Measurements from ENCODE around the gene LDLR.

LDLR gene

DNA sequence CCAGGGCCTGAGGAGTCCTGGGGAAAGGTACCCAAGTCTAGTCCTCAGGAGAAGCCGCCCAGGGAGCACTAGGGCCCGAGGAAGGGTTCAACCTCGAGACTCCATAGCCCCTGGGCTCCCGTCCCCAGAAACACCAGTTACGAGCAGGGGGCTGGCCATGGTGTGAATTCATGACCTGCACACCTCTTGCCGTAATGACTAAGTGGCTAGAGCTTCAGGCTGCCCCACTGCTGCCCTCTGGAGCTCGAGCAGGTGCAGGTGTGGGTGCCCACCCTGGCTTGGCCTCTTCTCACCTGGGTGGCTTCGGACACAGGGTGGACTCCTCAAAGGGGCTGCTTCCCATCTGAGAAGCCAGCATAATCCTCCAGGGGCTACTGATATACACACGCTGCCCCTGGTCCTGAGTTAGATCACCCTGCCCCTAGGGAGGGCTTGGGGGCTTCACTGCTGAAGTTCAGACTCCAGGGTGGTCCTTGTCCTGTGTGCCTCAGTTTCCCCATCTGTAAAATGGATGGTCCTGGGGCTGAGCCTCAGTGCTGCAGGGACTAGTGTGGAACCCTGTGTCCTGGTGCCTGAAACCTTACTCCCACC, 52.8 kb downstream of the LDLR start:
- H3K4me3 ChIP-seq (ENCODE audit: low read depth, low read length) = no peak overlapping the region
- TF ChIP-seq, protein P1, sequence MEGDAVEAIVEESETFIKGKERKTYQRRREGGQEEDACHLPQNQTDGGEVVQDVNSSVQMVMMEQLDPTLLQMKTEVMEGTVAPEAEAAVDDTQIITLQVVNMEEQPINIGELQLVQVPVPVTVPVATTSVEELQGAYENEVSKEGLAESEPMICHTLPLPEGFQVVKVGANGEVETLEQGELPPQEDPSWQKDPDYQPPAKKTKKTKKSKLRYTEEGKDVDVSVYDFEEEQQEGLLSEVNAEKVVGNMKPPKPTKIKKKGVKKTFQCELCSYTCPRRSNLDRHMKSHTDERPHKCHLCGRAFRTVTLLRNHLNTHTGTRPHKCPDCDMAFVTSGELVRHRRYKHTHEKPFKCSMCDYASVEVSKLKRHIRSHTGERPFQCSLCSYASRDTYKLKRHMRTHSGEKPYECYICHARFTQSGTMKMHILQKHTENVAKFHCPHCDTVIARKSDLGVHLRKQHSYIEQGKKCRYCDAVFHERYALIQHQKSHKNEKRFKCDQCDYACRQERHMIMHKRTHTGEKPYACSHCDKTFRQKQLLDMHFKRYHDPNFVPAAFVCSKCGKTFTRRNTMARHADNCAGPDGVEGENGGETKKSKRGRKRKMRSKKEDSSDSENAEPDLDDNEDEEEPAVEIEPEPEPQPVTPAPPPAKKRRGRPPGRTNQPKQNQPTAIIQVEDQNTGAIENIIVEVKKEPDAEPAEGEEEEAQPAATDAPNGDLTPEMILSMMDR (IDR thresholded peaks at IDR 0.05; ENCODE audit: borderline replicate concordance, insufficient read depth, low read depth, low read length) = no peak

DNA sequence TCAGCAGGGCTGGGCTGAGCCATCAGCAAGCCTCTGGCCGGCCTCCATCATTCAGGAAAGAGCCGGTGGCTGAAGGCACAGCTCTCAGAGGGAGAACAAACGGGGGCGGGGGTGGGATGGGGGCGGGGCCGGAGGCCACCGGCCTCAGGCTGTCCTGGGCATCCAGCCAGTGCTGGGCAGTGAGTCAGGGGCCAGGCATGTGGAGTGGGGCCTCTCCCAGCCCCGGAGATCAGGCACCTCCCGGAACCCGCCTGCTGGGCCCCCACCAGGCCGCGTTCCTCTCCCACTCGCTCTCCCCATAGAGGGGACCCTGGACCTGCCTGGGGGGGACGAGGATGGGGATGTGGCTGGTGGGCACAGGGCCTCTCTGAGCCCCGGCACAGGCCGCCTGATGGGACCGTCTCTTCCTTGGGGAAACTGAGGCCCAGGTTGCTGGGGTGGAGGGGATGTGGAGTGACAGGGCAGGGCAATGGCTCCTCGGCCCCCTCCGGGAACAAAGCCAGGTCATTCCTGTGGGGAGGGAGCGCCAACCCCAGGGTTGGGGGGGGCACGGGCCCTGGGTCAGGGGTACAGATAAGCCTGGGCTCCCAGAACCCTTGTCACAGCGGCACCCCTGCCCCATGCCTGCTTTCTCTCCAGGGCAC, 53.4 kb downstream of the LDLR start:
- no peak overlapping the region for H3K4me3 ChIP-seq (ENCODE audit: low read depth, low read length)
- TF ChIP-seq, protein P1 (IDR thresholded peaks at IDR 0.05; ENCODE audit: borderline replicate concordance, insufficient read depth, low read depth, low read length) = no peak

DNA sequence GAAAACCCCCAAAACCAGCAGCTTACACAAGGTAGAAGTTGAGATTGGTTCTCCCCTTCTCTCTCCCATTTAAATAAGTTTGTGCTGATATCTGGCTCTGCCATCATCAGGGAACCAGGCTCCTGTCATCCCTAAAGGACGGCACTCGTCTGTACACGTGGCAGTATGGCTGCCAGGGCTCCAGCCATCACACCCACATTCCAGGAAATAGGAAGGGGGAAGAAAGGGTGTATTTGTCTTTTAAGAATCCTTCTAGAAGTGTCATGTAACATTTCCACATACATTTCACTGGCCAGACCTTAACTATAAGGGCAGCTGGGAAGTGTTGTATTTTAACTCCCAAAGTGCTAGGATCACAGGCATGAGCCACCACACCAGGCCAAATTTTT, 56.3 kb downstream of the LDLR start:
- no peak overlapping the region for H3K4me3 ChIP-seq (ENCODE audit: low read depth, low read length)
- TF ChIP-seq, protein P1 (IDR thresholded peaks at IDR 0.05; ENCODE audit: borderline replicate concordance, insufficient read depth, low read depth, low read length) = no peak

DNA sequence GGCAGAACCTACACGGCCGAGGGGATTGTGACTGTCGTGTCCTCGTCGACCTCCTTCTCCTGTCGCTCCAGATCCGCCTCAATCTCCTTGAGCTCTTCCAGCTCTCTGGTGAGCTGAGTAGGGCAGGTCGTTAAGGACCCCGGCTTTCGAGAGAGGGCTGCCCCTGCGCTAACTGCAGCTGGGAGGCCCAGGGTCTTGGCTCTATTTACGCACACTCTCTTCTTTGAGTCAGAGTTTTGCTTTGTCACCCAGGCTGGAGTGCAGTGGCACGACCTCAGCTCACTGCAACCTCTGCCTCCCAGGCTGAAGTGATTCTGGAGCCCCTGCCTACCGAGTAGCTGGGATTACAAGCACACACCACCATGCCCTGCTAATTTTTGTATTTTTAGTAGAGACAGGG, 58.7 kb downstream of the LDLR start:
- no peak overlapping the region for H3K4me3 ChIP-seq (ENCODE audit: low read depth, low read length)
- TF ChIP-seq, protein P1 (IDR thresholded peaks at IDR 0.05; ENCODE audit: borderline replicate concordance, insufficient read depth, low read depth, low read length) = no peak

DNA sequence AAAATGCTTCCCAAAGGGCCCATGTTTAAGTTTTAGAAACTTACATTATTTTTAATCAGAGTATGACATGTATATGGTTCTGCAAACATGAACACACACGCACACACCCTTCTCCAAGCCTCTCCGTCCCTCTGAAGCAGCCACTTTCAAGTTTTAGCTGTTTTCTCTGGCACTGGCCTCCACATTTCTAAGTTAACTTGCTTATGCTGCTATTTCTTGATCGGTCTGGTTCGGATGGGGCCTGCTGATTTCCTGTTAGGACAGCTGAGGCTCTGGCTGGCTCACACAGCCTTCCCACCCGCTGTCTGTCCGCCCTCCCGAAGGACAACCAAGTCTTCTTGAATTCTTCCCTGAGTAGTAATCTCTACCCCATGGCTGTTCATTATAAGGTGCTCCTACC, 61.9 kb downstream of the LDLR start:
- TF ChIP-seq, protein P1 (IDR thresholded peaks at IDR 0.05; ENCODE audit: borderline replicate concordance, insufficient read depth, low read depth, low read length) = no peak
- no peak overlapping the region for H3K4me3 ChIP-seq (ENCODE audit: low read depth, low read length)

DNA sequence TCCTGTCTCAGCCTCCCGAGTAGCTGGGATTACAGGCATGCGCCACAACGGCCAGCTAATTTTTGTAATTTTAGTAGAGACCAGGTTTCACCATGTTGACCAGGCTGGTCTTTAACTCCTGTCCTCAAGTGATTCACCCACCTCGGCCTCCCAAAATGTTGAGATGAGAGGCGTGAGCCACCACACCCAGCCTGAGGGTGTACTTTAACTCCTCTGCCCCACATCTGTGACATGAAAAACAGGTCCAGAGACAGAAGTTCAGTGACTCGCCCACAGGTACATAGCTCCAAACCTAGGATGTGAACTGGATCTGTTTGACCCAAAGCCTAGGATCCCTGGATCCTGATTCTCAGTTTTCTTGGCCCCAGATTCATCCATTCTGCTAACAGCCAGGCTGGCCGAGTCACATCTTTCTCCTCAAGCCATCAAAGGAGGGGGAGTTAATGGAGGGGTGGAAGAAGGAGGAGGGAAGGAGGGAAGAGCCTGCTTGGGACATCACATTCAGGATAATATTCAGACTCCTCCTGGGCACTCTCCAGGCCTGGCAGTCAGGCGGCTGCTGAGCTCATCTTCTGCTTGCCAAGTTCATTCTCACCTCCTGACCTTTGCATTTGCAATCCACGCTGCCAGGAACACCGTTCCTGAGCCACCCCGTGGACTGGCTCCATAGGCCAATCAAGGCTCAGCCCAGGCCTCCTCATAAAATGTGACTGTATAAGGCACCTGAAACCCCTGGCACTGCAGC, 63.2 kb downstream of the LDLR start:
- H3K4me3 ChIP-seq (ENCODE audit: low read depth, low read length) = no peak overlapping the region
- TF ChIP-seq, protein P1 (IDR thresholded peaks at IDR 0.05; ENCODE audit: borderline replicate concordance, insufficient read depth, low read depth, low read length) = no peak

DNA sequence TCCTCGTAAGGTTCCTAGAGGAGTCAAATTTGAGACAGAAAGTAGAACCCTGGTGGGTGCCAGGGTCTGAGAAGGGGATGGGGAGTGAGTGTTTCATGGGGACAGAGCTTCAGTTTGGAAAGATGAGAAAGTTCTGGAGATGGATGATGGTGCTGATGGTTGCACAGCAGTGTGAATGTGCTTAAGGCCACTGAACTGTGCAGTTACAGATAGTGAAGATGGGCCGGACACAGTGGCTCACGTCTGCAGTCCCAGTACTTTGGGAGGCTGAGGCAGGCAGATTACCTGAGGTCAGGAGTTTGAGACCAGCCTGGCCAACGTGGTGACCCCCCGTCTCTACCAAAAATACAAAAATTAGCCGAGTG, 65.4 kb downstream of the LDLR start:
- peak overlapping the region; percentile 80 for H3K4me3 ChIP-seq (ENCODE audit: low read depth, low read length)
- TF ChIP-seq, protein P1 (IDR thresholded peaks at IDR 0.05; ENCODE audit: borderline replicate concordance, insufficient read depth, low read depth, low read length) = no peak

All from GM12875 (cell line).